Measurements from ENCODE around the gene LSAMP. TPM values are rescaled to one million over a fixed set of nuclear protein-coding genes. Genes with fewer than 3 reads are reported as not detected.

LSAMP gene
- total and polyA plus RNA-seq, 2 experiments from 2014 or later, result 2.0 to 2.9 TPM

DNA sequence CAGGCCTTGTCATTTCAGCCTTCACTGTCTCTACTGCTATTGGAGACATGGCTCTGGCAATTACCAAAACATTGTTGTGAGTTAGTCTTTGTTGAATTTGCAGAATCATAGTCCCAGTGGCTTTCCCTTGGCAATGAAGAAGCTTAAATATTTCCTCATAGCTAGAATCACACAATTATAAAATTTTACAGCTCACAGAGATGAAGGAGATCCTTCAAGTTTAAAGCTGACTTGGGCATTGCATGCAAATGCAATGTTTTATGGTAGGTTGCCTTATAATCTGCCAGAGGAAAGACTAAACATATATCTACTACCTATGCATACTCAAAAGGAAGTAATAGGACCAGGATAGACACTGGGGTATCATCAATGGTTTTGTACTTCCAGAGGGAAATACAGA lies 90.9 kb downstream of the LSAMP start:
- ATAC-seq (no peak), DNase-seq (ENCODE audit: low spot score) (no peak)
- Histone ChIP-seq H2AFZ (no peak overlapping the region), H3F3A (replicated peaks; ENCODE audit: low read depth) (no peaks in the 10 kb centered on the region), H4K20me1 (replicated peaks; ENCODE audit: insufficient read depth) (no peaks in the 10 kb centered on the region), H3K79me2 (replicated peaks; ENCODE audit: insufficient read depth) (no peaks in the 10 kb centered on the region), H3K4me1 (ENCODE audit: insufficient read depth) (peaks cover 8% of the 10 kb centered on the region), H3K4me3 (no peak overlapping the region), H3K9me2 (ENCODE audit: insufficient read depth) (no peaks in the 10 kb centered on the region), H3K27ac (ENCODE audit: low read depth) (no peak overlapping the region), H3K27me3 (ENCODE audit: insufficient read depth) (no peaks in the 10 kb centered on the region), H3K4me2 (no peak overlapping the region), H3K36me3 (ENCODE audit: insufficient read depth) (no peaks in the 10 kb centered on the region)
- Mint-ChIP-seq H3K36me3 (ENCODE audit: low read depth) (peaks cover 3% of the 10 kb centered on the region; the same call in 1 of the 3 replicates), H3K27me3 (ENCODE audit: insufficient read depth, low read depth, poor library complexity) (no peaks in the 10 kb centered on the region), H3K4me3 (no peak overlapping the region), H3K27ac (no peak overlapping the region), H3K4me1 (peaks cover 11% of the 10 kb centered on the region; the same call in 2 of the 3 replicates), H3K9me3 (peaks cover 5% of the 10 kb centered on the region; the same call in 2 of the 3 replicates)
- TF ChIP-seq POLR2AphosphoS5 (IDR thresholded peaks at IDR 0.05; ENCODE audit: low read depth) (no peak), STAT1 (IDR thresholded peaks at IDR 0.05; ENCODE audit: unreplicated experiment) (no peak), JUNB (IDR thresholded peaks at IDR 0.05; ENCODE audit: unreplicated experiment) (no peak), EZH2 (IDR thresholded peaks at IDR 0.05; ENCODE audit: low read depth, unreplicated experiment) (no peak), NANOG (IDR thresholded peaks at IDR 0.05; ENCODE audit: borderline replicate concordance) (no peak)
- TF ChIP-seq, protein P1, sequence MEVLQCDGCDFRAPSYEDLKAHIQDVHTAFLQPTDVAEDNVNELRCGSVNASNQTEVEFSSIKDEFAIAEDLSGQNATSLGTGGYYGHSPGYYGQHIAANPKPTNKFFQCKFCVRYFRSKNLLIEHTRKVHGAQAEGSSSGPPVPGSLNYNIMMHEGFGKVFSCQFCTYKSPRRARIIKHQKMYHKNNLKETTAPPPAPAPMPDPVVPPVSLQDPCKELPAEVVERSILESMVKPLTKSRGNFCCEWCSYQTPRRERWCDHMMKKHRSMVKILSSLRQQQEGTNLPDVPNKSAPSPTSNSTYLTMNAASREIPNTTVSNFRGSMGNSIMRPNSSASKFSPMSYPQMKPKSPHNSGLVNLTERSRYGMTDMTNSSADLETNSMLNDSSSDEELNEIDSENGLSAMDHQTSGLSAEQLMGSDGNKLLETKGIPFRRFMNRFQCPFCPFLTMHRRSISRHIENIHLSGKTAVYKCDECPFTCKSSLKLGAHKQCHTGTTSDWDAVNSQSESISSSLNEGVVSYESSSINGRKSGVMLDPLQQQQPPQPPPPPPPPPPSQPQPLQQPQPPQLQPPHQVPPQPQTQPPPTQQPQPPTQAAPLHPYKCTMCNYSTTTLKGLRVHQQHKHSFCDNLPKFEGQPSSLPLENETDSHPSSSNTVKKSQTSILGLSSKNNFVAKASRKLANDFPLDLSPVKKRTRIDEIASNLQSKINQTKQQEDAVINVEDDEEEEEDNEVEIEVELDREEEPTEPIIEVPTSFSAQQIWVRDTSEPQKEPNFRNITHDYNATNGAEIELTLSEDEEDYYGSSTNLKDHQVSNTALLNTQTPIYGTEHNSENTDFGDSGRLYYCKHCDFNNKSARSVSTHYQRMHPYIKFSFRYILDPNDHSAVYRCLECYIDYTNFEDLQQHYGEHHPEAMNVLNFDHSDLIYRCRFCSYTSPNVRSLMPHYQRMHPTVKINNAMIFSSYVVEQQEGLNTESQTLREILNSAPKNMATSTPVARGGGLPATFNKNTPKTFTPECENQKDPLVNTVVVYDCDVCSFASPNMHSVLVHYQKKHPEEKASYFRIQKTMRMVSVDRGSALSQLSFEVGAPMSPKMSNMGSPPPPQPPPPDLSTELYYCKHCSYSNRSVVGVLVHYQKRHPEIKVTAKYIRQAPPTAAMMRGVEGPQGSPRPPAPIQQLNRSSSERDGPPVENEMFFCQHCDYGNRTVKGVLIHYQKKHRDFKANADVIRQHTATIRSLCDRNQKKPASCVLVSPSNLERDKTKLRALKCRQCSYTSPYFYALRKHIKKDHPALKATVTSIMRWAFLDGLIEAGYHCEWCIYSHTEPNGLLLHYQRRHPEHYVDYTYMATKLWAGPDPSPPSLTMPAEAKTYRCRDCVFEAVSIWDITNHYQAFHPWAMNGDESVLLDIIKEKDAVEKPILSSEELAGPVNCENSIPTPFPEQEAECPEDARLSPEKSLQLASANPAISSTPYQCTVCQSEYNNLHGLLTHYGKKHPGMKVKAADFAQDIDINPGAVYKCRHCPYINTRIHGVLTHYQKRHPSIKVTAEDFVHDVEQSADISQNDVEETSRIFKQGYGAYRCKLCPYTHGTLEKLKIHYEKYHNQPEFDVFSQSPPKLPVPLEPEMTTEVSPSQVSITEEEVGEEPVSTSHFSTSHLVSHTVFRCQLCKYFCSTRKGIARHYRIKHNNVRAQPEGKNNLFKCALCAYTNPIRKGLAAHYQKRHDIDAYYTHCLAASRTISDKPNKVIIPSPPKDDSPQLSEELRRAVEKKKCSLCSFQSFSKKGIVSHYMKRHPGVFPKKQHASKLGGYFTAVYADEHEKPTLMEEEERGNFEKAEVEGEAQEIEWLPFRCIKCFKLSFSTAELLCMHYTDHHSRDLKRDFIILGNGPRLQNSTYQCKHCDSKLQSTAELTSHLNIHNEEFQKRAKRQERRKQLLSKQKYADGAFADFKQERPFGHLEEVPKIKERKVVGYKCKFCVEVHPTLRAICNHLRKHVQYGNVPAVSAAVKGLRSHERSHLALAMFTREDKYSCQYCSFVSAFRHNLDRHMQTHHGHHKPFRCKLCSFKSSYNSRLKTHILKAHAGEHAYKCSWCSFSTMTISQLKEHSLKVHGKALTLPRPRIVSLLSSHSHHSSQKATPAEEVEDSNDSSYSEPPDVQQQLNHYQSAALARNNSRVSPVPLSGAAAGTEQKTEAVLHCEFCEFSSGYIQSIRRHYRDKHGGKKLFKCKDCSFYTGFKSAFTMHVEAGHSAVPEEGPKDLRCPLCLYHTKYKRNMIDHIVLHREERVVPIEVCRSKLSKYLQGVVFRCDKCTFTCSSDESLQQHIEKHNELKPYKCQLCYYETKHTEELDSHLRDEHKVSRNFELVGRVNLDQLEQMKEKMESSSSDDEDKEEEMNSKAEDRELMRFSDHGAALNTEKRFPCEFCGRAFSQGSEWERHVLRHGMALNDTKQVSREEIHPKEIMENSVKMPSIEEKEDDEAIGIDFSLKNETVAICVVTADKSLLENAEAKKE (CRISPR knock-in tag; IDR thresholded peaks at IDR 0.05), result no peak

DNA sequence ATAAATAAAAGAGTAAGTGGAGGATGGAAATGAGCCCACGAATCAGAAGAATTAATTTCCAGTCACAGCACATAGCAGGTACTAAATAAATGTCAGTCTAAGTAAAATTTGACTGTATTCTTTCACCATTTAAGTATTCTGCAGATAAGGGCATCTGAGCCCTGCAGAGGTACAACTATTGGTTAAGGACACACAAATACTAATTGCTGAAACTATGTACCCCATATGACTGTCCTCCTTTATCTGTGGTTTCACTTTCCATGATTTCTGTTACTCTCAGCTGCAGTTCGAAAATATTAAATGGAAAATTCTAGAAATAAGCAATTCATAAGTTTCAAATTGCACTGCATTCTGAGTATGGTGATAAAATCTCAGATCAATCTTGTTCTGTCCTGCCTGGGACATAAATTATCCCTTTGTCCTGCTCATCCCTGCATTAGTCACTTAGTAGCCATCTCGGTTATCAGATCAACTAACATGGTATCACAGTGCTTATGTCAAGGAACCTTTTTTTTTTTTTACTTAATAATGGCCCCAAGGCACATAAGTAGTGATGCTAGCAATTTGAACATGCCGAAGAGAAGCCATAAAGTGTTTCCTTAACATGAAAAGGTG lies 95.1 kb downstream of the LSAMP start:
- no peak overlapping the region for H3K27ac Mint-ChIP-seq
- Histone ChIP-seq H3K79me2 (replicated peaks; ENCODE audit: insufficient read depth) (no peaks in the 10 kb centered on the region), H2AFZ (no peak overlapping the region), H3K4me1 (ENCODE audit: insufficient read depth) (no peaks in the 10 kb centered on the region), H3K4me3 (no peak overlapping the region), H3K9me2 (ENCODE audit: insufficient read depth) (no peaks in the 10 kb centered on the region), H4K20me1 (replicated peaks; ENCODE audit: insufficient read depth) (no peaks in the 10 kb centered on the region), H3F3A (replicated peaks; ENCODE audit: low read depth) (no peaks in the 10 kb centered on the region), H3K36me3 (ENCODE audit: insufficient read depth) (no peaks in the 10 kb centered on the region), H3K27me3 (ENCODE audit: insufficient read depth) (no peaks in the 10 kb centered on the region), H3K27ac (ENCODE audit: low read depth) (no peak overlapping the region), H3K4me2 (no peak overlapping the region)
- H3K4me3 Mint-ChIP-seq, result no peak overlapping the region
- ATAC-seq (no peak), DNase-seq (ENCODE audit: low spot score) (no peak)
- peaks cover 16% of the 10 kb centered on the region for H3K4me1 Mint-ChIP-seq
- no peaks in the 10 kb centered on the region for H3K36me3 Mint-ChIP-seq (ENCODE audit: low read depth)
- H3K27me3 Mint-ChIP-seq (ENCODE audit: insufficient read depth, low read depth, poor library complexity), result no peaks in the 10 kb centered on the region
- no peaks in the 10 kb centered on the region for H3K9me3 Mint-ChIP-seq
- TF ChIP-seq POLR2AphosphoS5 (IDR thresholded peaks at IDR 0.05; ENCODE audit: low read depth) (no peak), ZNF331 (CRISPR knock-in tag; IDR thresholded peaks at IDR 0.05; ENCODE audit: low read depth) (no peak), CTCF (conservative IDR thresholded peaks at IDR 0.05; ENCODE audit: low read depth in 2 of 2) (no peak)
